ENCODE results near the gene ANO7. TPM values are rescaled to one million over a fixed set of nuclear protein-coding genes. Genes with fewer than 3 reads are reported as not detected.

Gene ANO7
- total RNA-seq, 5 donors from 2014 or later (not counting 1 experiment from before 2014, with no cell fraction given): 0.53 to 0.60 (median 0.53) TPM; not detected in 2

- ChIA-PET POLR2A (no interaction called here), CTCF (interaction anchor here in 1 of 2 donors (1.2 kb wide), 1 partner anchor 51 kb away, joined by 3 read pairs; no protein-coding TSS in a partner anchor)
- Mint-ChIP-seq H3K4me3 (peak overlapping the region in 2 of 3 donors; percentile 9 to 100), H3K27ac (no peak overlapping the region), H3K36me3 (peaks cover 17% of the 10 kb centered on the region), H3K4me1 (peaks cover 24 to 54% (median 34%) of the 10 kb centered on the region in 3 donors), H3K27me3 (no peaks in the 10 kb centered on the region), H3K9me3 (no peaks in the 10 kb centered on the region)
- Histone ChIP-seq H3K9me3 (no peaks in the 10 kb centered on the region), H3K27ac (ENCODE audit: low read length) (no peak overlapping the region), H3K36me3 (ENCODE audit: control insufficient read depth in 2 of 2, extremely low read depth in 1 of 2, insufficient read depth in 1 of 2, low read length in 1 of 2) (peaks cover 8 to 10% of the 10 kb centered on the region in 2 donors), H3K4me3 (ENCODE audit: control insufficient read depth in 1 of 2, extremely low read depth in 1 of 2, low read length in 1 of 2) (no peak overlapping the region), H3K27me3 (replicated peaks in 1 of 2; ENCODE audit: control insufficient read depth in 2 of 2, extremely low read depth in 1 of 2, insufficient read depth in 2 of 2, low read length in 1 of 2) (no peaks in the 10 kb centered on the region), H3K4me1 (ENCODE audit: control insufficient read depth in 1 of 2, extremely low read depth in 1 of 2, insufficient read depth in 2 of 2, low read length in 2 of 2) (peaks cover 9 to 19% of the 10 kb centered on the region in 2 experiments)
- WGBS (ENCODE audit: insufficient coverage): no CpG with 5 or more reads among the region's 4 CpGs
- ATAC-seq (replicated peaks in 1 of 4) (no peak), DNase-seq (no peak)
These were observed 42.2 kb upstream of the ANO7 start for GRCh38 chr2:241146286-241146685.

DNA sequence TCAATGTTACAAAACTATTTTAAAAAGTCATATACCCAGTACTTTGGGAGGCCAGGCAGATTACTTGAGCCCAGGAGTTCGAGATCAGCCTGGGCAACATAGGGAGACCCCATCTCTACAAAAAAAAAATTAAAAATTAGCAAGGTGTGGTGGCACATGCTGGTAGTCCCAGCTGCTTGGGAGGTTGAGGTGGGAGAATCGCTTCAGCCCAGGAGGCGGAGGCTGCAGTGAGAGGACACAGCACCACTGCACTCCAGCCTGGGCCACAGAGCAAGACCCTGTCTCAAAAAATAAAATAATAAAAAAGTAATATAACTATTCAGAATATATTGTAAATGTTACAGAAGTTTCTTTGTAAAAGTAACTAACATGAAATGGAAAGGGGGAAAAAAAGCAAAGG, 41.1 kb upstream of the ANO7 start:
- DNase-seq (no peak), ATAC-seq (replicated peaks in 1 of 4) (no peak)
- H3K4me3 ChIP-seq (ENCODE audit: control insufficient read depth in 1 of 2, extremely low read depth in 1 of 2, low read length in 1 of 2): no peak overlapping the region
- peaks cover 6% of the 10 kb centered on the region for H3K36me3 Mint-ChIP-seq
- CTCF ChIA-PET: interaction anchor here in 1 of 2 donors (0.6 to 1.2 kb wide), 2 partner anchors 52 to 438 kb away, joined by 3 read pairs; no protein-coding TSS in a partner anchor
- H3K4me1 Mint-ChIP-seq: peaks cover 34 to 54% (median 41%) of the 10 kb centered on the region in 3 donors
- no peak overlapping the region for H3K27ac Mint-ChIP-seq
- H3K27me3 ChIP-seq (replicated peaks in 1 of 2; ENCODE audit: control insufficient read depth in 2 of 2, extremely low read depth in 1 of 2, insufficient read depth in 2 of 2, low read length in 1 of 2): no peaks in the 10 kb centered on the region
- H3K9me3 Mint-ChIP-seq: no peaks in the 10 kb centered on the region
- no peaks in the 10 kb centered on the region for H3K9me3 ChIP-seq
- H3K4me1 ChIP-seq (ENCODE audit: control insufficient read depth in 1 of 2, extremely low read depth in 1 of 2, insufficient read depth in 2 of 2, low read length in 2 of 2): peaks cover 9 to 22% of the 10 kb centered on the region in 2 experiments
- WGBS (ENCODE audit: insufficient coverage): no CpG with 5 or more reads among the region's 3 CpGs
- no peak overlapping the region for H3K27ac ChIP-seq (ENCODE audit: low read length)
- H3K27me3 Mint-ChIP-seq: no peaks in the 10 kb centered on the region
- peak overlapping the region in 2 of 3 donors; percentile 95 to 100 for H3K4me3 Mint-ChIP-seq
- H3K36me3 ChIP-seq (ENCODE audit: control insufficient read depth in 2 of 2, extremely low read depth in 1 of 2, insufficient read depth in 1 of 2, low read length in 1 of 2): peaks cover 6 to 7% of the 10 kb centered on the region in 2 donors
- POLR2A ChIA-PET: no interaction called here

DNA sequence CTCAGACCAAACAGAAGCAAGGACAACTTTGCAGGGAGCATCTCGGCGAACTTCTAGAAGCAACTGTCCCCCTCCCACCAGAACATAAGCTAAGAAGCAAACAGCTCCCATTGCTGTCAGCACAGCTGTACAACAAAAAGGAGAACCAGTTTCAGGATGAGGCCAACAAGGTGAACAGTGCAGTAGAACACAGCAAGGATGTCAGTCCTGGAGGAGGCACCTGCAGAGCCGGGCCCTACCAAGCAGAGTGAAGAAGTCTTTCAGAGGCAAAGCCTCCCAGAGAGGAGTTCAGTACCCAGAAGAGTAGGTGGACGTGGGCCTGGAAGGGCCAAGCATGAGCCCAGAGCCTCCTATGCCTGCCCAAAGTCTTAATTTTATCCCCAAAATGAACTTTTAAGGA, 40.2 kb upstream of the ANO7 start:
- Mint-ChIP-seq H3K27me3 (no peaks in the 10 kb centered on the region), H3K4me3 (peak overlapping the region; percentile 86 to 100 (median 95)), H3K9me3 (no peaks in the 10 kb centered on the region), H3K4me1 (peaks cover 38 to 54% (median 46%) of the 10 kb centered on the region in 3 donors), H3K27ac (peak overlapping the region; percentile 60 to 64), H3K36me3 (peaks cover 5% of the 10 kb centered on the region)
- DNase-seq (no peak), ATAC-seq (replicated peaks in 1 of 4) (no peak)
- ChIA-PET CTCF (interaction anchor here in 1 of 2 donors (1.7 kb wide), 1 partner anchor 634 kb away, joined by 5 read pairs; no protein-coding TSS in a partner anchor), POLR2A (interaction anchor here in 1 of 2 donors (0.6 kb wide), 1 partner anchor 475 kb away, joined by 5 read pairs; no protein-coding TSS in a partner anchor)
- Histone ChIP-seq H3K27ac (ENCODE audit: low read length) (no peak overlapping the region), H3K36me3 (ENCODE audit: control insufficient read depth in 2 of 2, extremely low read depth in 1 of 2, insufficient read depth in 1 of 2, low read length in 1 of 2) (peaks cover 5 to 7% of the 10 kb centered on the region in 2 donors), H3K4me3 (ENCODE audit: control insufficient read depth in 1 of 2, extremely low read depth in 1 of 2, low read length in 1 of 2) (peak overlapping the region in 1 of 2 donors; percentile 86), H3K9me3 (no peaks in the 10 kb centered on the region), H3K27me3 (replicated peaks in 1 of 2; ENCODE audit: control insufficient read depth in 2 of 2, extremely low read depth in 1 of 2, insufficient read depth in 2 of 2, low read length in 1 of 2) (no peaks in the 10 kb centered on the region), H3K4me1 (ENCODE audit: control insufficient read depth in 1 of 2, extremely low read depth in 1 of 2, insufficient read depth in 2 of 2, low read length in 2 of 2) (peaks cover 9 to 22% of the 10 kb centered on the region in 2 experiments)
- WGBS (ENCODE audit: insufficient coverage): 87% methylated on average over 3 of the region's 4 CpGs

DNA sequence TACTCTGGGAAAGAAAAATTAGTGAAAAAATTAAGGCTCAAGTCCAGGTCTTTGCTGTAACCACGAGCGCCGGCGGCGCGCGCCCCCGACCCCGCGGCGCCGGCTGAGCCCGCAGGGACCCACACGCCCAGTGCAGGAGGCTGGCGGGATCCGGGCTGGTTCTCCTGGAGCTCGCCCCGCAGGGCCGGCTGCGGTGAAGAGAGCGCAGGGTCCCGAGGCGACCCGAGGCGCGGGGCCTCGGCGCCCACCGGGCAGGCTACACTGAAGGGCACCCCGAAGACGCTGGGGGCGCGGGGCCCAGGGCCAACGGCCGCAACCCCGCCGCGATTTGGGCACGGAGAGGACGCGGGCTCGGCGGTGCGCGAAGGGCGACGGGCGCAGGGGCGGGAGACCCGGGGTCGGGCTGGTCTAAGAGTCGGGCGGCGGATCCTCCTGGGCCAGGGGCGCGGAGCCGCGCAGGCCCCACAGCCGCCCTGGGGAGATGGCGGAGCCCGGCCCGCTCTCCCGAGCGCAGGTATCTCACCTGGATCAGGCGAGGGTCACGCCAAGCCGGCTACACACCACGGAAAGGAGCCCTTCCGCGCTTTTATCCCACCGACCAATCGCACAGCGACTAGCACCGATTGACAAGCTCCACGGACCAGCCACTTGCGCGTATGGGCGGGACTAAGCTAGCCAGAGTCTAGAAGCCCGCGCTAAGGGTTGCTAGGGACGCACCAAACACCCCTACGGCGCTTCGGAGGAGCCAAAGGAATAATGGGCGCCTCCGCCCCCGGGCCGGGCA, 39.4 kb upstream of the ANO7 start, which contains the start of gene PASK:
TSS of gene PASK (minus strand) at position 582 of the 784 bp plus-strand sequence. CDS start 6,440 bp downstream, outside the sequence.
- Mint-ChIP-seq H3K4me1 (peaks cover 42 to 54% (median 51%) of the 10 kb centered on the region in 3 donors), H3K27me3 (no peaks in the 10 kb centered on the region), H3K4me3 (peak within 1 kb of the TSS; percentile 97 to 100 (median 99)), H3K36me3 (peaks cover 6% of the 10 kb centered on the region), H3K9me3 (no peaks in the 10 kb centered on the region), H3K27ac (peak within 1 kb of the TSS; percentile 93 to 95)
- DNase-seq: peak; percentile 83 to 95 (median 92)
- peaks cover 9 to 22% of the 10 kb centered on the region in 2 experiments for H3K4me1 ChIP-seq (ENCODE audit: control insufficient read depth in 1 of 2, extremely low read depth in 1 of 2, insufficient read depth in 2 of 2, low read length in 2 of 2)
- peak within 1 kb of the TSS; percentile 44 for H3K27ac ChIP-seq (ENCODE audit: low read length)
- peak; percentile 80 to 82 (median 81) for ATAC-seq (replicated peaks in 1 of 4)
- under 1% methylated on average over 86 of the region's 88 CpGs for WGBS (ENCODE audit: insufficient coverage)
- ChIA-PET POLR2A (interaction anchor here (0.5 to 1.0 kb wide), 6 partner anchors 17 to 147 kb away, joined by 3 to 4 read pairs (median 3); no protein-coding TSS in a partner anchor), CTCF (interaction anchor here (0.6 to 2.1 kb wide), 9 partner anchors 25 to 635 kb away, joined by 3 to 31 read pairs (median 5); no protein-coding TSS in a partner anchor)
- H3K27me3 ChIP-seq (replicated peaks in 1 of 2; ENCODE audit: control insufficient read depth in 2 of 2, extremely low read depth in 1 of 2, insufficient read depth in 2 of 2, low read length in 1 of 2): no peaks in the 10 kb centered on the region
- H3K9me3 ChIP-seq: no peaks in the 10 kb centered on the region
- peaks cover 3 to 14% of the 10 kb centered on the region in 2 donors for H3K36me3 ChIP-seq (ENCODE audit: control insufficient read depth in 2 of 2, extremely low read depth in 1 of 2, insufficient read depth in 1 of 2, low read length in 1 of 2)
- peak within 1 kb of the TSS; percentile 86 to 92 for H3K4me3 ChIP-seq (ENCODE audit: control insufficient read depth in 1 of 2, extremely low read depth in 1 of 2, low read length in 1 of 2)

DNA sequence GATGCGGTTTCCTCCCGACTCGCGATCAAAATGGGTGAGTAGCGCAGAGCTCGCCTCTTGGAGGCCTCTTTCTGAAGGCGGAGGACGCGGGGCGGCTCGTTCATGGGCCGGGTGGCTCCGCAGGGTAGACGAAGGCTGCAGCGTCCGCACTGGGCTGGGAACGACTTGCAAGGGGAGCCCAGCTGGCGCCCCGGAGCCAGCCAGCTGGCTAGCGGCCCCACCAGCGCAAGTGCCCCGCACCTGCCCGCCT, 38.9 kb upstream of the ANO7 start:
- CTCF ChIA-PET: interaction anchor here (0.6 to 2.1 kb wide), 8 partner anchors 26 to 636 kb away, joined by 3 to 31 read pairs (median 5); no protein-coding TSS in a partner anchor
- H3K4me3 Mint-ChIP-seq: peak overlapping the region; percentile 97 to 100 (median 99)

More for the DNA sequence above, 38.9 kb upstream of the ANO7 start:
- Mint-ChIP-seq H3K27me3 (no peaks in the 10 kb centered on the region), H3K36me3 (peaks cover 5% of the 10 kb centered on the region), H3K9me3 (no peaks in the 10 kb centered on the region), H3K27ac (peak overlapping the region; percentile 84 to 85), H3K4me1 (peaks cover 42 to 54% (median 51%) of the 10 kb centered on the region in 3 donors)
- WGBS (ENCODE audit: insufficient coverage): under 1% methylated on average over 23 of the region's 23 CpGs
- no peak for ATAC-seq (replicated peaks in 1 of 4)
- Histone ChIP-seq H3K27me3 (replicated peaks in 1 of 2; ENCODE audit: control insufficient read depth in 2 of 2, extremely low read depth in 1 of 2, insufficient read depth in 2 of 2, low read length in 1 of 2) (no peaks in the 10 kb centered on the region), H3K4me1 (ENCODE audit: control insufficient read depth in 1 of 2, extremely low read depth in 1 of 2, insufficient read depth in 2 of 2, low read length in 2 of 2) (peaks cover 9 to 22% of the 10 kb centered on the region in 2 experiments), H3K36me3 (ENCODE audit: control insufficient read depth in 2 of 2, extremely low read depth in 1 of 2, insufficient read depth in 1 of 2, low read length in 1 of 2) (peaks cover 0 to 13% of the 10 kb centered on the region in 2 donors), H3K27ac (ENCODE audit: low read length) (peak overlapping the region; percentile 44), H3K4me3 (ENCODE audit: control insufficient read depth in 1 of 2, extremely low read depth in 1 of 2, low read length in 1 of 2) (peak overlapping the region; percentile 86 to 92), H3K9me3 (no peaks in the 10 kb centered on the region)
- DNase-seq: no peak
- POLR2A ChIA-PET: interaction anchor here (0.5 to 1.0 kb wide), 6 partner anchors 18 to 147 kb away, joined by 3 to 4 read pairs (median 3); no protein-coding TSS in a partner anchor
